Activated CD4-positive, alpha-beta T cell treated with anti-CD3 and anti-CD28 coated beads for 36 hours (primary cell): ENCODE results near the gene UBE2QL1. TPM values are rescaled to one million over a fixed set of nuclear protein-coding genes. Genes with fewer than 3 reads are reported as not detected.

Source experiments
- ATAC-seq: fragments of 200-7000 bp; cut with Tn5 transposase; one replicate; pipeline ENCODE4 v1.10.0; 2021; ENCODE audit warnings: mild to moderate bottlenecking, moderate library complexity
- CTCF ChIA-PET: fragments of 350-600 bp; sonication (Branson Sonifier 250); formaldehyde crosslinking; loops from one replicate; lab custom pipeline; 2021; ENCODE audit warnings: antibody characterized with exemption; lab: Charles Lee
- POLR2A ChIA-PET: fragments of 350-600 bp; sonication (Branson Sonifier 250); formaldehyde crosslinking; loops from one replicate; lab custom pipeline; 2021; ENCODE audit warnings: antibody characterized with exemption, inconsistent platforms; lab: Charles Lee
- DNase-seq: peaks from one replicate; pipeline ENCODE4 v3.0.0-alpha.2; 2020
- H3K27ac Mint-ChIP-seq: one replicate; pipeline ENCODE4 v1.8.0; 2021; ENCODE audit warnings: mixed read lengths
- H3K27me3 Mint-ChIP-seq: one replicate; pipeline ENCODE4 v1.8.0; 2021; ENCODE audit warnings: mixed read lengths
- H3K36me3 Mint-ChIP-seq: one replicate; pipeline ENCODE4 v1.8.0; 2021; ENCODE audit warnings: low read depth, mixed read lengths
- H3K4me1 Mint-ChIP-seq: one replicate; pipeline ENCODE4 v1.8.0; 2021; ENCODE audit warnings: mixed read lengths
- H3K4me3 Mint-ChIP-seq: one replicate; pipeline ENCODE4 v1.8.0; 2021; ENCODE audit warnings: mild to moderate bottlenecking, moderate library complexity, mixed read lengths
- H3K9me3 Mint-ChIP-seq: one replicate; pipeline ENCODE4 v1.8.0; 2021; ENCODE audit warnings: low read depth, mixed read lengths
- intact Hi-C, 2 experiments: fragments of 100-400 bp; cut with DNase I in 1 of 2; cut with micrococcal nuclease in 1 of 2; formaldehyde crosslinking; loops; one replicate each; pipeline versions ENCODE4 v1.14.2 to v1.15.1; 2022 to 2024; cut with DNase I, micrococcal nuclease
- total RNA-seq, 2 experiments: library from RNA; stranded (reverse); gene quantifications; one replicate each; pipeline ENCODE4 v1.2.3, GENCODE V29; 2021

UBE2QL1 gene
- total RNA-seq, 2 experiments from 2014 or later, result not detected

DNA sequence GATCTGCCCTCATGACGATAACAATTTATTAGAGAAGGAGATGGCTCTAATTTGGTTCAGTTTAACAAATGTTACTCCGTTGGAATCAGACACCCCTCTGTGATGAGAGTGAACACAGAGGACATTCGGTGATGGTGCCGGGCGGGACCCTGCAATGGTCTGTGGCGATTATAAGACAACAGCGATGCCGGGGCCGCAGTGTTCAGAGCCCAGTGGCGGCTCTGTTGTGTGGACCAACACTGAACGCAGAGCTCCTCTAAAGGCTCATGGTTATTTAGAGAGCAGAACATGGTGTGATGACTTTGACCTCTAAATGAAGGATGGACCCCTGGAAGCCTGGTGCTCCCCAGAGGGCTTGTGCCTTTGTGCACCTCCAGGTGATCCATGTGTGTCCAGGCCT lies 21.2 kb downstream of the UBE2QL1 start:
- no peaks in the 10 kb centered on the region for H3K4me1 Mint-ChIP-seq
- ATAC-seq (no peak), DNase-seq (no peak)
- H3K27me3 Mint-ChIP-seq, result peaks cover 17% of the 10 kb centered on the region
- intact Hi-C loops, result no loop called here
- POLR2A ChIA-PET, result no interaction called here
- H3K36me3 Mint-ChIP-seq, result no peaks in the 10 kb centered on the region
- CTCF ChIA-PET, result no interaction called here
- H3K4me3 Mint-ChIP-seq, result no peak overlapping the region
- H3K9me3 Mint-ChIP-seq, result peaks cover 2% of the 10 kb centered on the region
- H3K27ac Mint-ChIP-seq, result no peak overlapping the region

DNA sequence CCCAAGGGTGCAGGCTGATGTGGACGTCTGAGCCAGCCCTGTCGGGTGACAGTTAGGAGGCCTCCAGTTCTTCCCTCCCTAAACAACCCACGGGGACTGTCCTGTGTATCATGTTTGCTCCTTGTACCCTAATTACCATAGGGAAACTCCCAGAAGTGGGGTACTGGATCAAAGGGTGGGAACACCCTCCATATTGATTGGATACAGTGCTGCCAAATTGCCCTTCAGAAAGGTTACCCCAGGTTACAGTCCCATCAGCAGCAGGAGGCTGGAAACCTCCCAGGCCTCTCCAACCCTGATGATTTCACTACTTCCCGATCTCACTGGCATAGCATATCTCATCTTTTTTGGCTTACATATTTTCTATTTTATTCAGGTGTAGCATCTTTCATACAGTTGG lies 22.0 kb downstream of the UBE2QL1 start:
- Mint-ChIP-seq H3K27ac (no peak overlapping the region), H3K36me3 (no peaks in the 10 kb centered on the region), H3K4me1 (no peaks in the 10 kb centered on the region), H3K9me3 (peaks cover 2% of the 10 kb centered on the region), H3K4me3 (no peak overlapping the region), H3K27me3 (peaks cover 17% of the 10 kb centered on the region)
- no peak for DNase-seq
- CTCF ChIA-PET, result no interaction called here
- intact Hi-C loops, result no loop called here
- no peak for ATAC-seq
- POLR2A ChIA-PET, result no interaction called here

DNA sequence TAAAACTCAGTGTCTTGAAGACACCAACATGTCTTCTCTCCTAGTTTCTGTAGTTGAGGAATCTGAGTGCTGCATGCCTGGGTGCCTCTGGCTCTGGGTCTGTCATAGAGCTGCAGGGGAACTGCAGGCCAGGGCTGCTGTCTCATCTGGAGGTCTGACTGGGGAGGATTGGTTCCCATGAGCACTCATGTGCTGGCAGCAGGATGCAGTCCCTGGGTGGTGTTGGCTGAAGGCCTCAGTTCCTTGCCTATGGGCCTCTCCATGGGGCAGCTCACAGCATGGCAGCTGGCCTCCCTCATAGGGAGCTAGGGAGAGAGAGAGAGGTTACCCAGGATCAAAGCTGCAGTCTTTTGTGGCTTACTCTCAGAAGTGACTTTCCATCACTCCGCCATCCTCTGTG lies 22.6 kb downstream of the UBE2QL1 start:
- POLR2A ChIA-PET, result no interaction called here
- ATAC-seq (no peak), DNase-seq (no peak)
- no peaks in the 10 kb centered on the region for H3K36me3 Mint-ChIP-seq
- H3K4me3 Mint-ChIP-seq, result no peak overlapping the region
- no peak overlapping the region for H3K27ac Mint-ChIP-seq
- H3K9me3 Mint-ChIP-seq, result peaks cover 2% of the 10 kb centered on the region
- intact Hi-C loops, result no loop called here
- CTCF ChIA-PET, result no interaction called here
- H3K27me3 Mint-ChIP-seq, result peaks cover 15% of the 10 kb centered on the region
- H3K4me1 Mint-ChIP-seq, result no peaks in the 10 kb centered on the region

DNA sequence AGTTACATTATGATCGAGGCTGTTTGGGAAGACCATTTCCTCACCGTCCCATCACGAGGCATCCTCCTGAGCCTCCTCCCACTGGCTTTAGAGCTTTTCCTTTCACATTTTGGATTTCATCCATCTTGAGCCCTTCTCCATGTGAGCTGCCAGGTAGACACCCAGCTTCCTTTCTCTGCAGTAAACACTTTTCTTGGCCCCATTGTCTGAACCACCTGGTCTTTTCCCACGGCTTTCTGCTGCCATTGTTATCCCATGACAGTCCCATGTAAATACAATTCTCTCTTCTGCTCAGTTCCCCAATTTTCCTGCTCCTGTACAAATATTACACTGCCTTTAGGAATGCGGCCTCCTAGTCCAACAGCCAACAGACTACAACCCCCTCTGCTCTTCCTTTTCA lies 24.1 kb downstream of the UBE2QL1 start:
- Mint-ChIP-seq H3K36me3 (no peaks in the 10 kb centered on the region), H3K4me3 (no peak overlapping the region), H3K9me3 (peaks cover 2% of the 10 kb centered on the region), H3K27ac (no peak overlapping the region), H3K4me1 (no peaks in the 10 kb centered on the region), H3K27me3 (peaks cover 15% of the 10 kb centered on the region)
- CTCF ChIA-PET, result no interaction called here
- no peak for ATAC-seq
- intact Hi-C loops, result no loop called here
- POLR2A ChIA-PET, result no interaction called here
- DNase-seq, result no peak

DNA sequence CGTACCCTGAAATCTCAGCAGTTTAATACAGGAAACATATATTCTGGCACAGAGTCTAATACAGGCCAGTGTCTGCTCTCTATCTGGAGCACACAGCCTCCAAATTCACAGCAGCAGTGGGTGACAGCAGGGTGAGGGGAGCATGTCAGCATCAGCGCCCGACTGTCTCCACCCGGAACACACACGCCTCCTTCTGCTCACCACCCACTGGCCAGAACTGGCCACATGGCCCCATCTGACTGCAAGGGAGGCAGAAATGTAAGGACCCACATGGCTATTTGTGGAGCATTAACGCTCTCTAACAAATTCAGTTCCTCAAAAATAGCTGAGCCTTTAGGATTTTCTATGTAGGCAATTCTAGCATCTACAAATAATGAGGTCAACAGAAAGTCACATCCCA lies 24.6 kb downstream of the UBE2QL1 start:
- H3K4me1 Mint-ChIP-seq, result no peaks in the 10 kb centered on the region
- H3K4me3 Mint-ChIP-seq, result no peak overlapping the region
- CTCF ChIA-PET, result no interaction called here
- POLR2A ChIA-PET, result no interaction called here
- ATAC-seq (no peak), DNase-seq (no peak)
- H3K27me3 Mint-ChIP-seq, result peaks cover 11% of the 10 kb centered on the region
- H3K36me3 Mint-ChIP-seq, result no peaks in the 10 kb centered on the region
- intact Hi-C loops, result no loop called here
- no peak overlapping the region for H3K27ac Mint-ChIP-seq
- peaks cover 2% of the 10 kb centered on the region for H3K9me3 Mint-ChIP-seq

DNA sequence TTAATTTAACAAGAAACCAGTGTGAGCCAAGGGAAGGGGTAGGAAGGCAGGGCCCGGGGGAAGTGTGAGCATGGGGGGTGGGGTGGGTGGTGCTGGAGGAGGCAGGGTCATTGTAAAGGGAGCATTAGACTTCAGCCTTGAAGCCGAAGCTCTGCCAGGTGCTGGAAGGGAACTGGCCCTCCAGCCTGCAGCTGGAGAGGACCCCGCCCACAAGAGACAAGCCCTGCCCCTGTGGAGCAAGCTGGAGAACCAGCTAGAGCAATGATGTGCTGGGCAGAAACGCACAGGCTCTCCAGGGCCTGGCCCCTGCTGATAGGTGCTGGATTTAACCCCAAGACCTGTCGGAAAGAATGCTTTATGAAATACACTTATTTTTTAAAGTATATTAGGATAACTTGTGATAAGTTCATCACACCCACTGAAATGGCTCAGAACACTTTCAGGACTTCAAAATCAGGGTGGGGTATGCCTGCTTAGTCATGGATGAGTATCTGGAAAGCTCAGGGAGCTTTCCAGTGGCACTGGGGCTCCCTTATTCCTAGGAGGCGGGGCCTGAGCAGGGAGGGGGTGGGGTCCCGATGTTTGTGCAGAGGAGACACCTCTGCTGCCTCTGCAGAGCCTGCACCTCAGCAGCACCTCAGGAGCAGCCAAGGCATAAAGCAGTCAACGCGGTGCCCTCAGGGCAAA lies 27.1 kb downstream of the UBE2QL1 start:
- POLR2A ChIA-PET, result no interaction called here
- ATAC-seq, result no peak

DNA sequence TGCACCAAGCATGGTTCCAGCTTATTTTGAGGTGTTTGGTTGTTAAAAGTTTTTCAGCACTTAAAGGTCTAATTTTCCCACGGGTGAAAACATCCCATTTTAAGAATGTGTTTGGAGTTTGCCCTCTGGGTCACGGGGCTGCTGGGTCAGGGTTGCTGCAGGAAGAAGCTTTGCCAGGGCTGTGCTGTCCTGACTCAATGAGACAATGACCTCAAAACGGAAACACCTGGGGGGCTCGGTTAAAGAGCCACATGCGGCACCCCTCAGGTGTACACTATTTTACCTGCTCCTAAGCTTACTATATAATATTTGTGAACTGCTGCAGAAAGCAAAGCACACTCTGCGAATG lies 27.6 kb downstream of the UBE2QL1 start:
- peaks cover 2% of the 10 kb centered on the region for H3K9me3 Mint-ChIP-seq
- DNase-seq (no peak), ATAC-seq (no peak)
- ChIA-PET POLR2A (no interaction called here), CTCF (no interaction called here)
- H3K4me3 Mint-ChIP-seq, result no peak overlapping the region
- H3K4me1 Mint-ChIP-seq, result no peaks in the 10 kb centered on the region
- H3K27me3 Mint-ChIP-seq, result peaks cover 8% of the 10 kb centered on the region
- no peaks in the 10 kb centered on the region for H3K36me3 Mint-ChIP-seq
- intact Hi-C loops, result no loop called here
- no peak overlapping the region for H3K27ac Mint-ChIP-seq

More for the DNA sequence above, 27.1 kb downstream of the UBE2QL1 start:
- DNase-seq, result no peak
- Mint-ChIP-seq H3K9me3 (peaks cover 2% of the 10 kb centered on the region), H3K27me3 (peaks cover 8% of the 10 kb centered on the region), H3K4me3 (no peak overlapping the region), H3K4me1 (no peaks in the 10 kb centered on the region), H3K36me3 (no peaks in the 10 kb centered on the region), H3K27ac (no peak overlapping the region)
- CTCF ChIA-PET, result no interaction called here
- intact Hi-C loops, result no loop called here

DNA sequence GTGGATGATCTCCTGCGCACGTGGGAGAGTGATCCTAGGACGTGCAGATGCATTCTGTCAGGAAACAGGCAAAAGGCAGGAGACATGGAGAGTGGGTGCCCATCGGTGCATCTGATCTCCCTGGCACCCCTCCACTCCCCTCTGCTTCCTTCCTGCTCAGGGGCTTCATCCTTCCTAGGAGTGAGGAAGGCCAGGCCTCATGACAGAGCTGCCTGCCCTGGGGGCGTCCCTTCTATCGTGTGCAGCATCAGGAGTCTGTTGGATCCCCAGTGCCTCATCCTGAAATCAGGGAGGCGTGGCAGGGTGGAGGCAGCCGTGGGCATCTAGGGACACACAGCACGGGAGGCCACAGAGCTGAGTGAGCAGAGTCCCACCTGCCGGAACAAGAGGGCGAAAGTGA lies 30.1 kb downstream of the UBE2QL1 start:
- Mint-ChIP-seq H3K4me3 (no peak overlapping the region), H3K27me3 (peaks cover 5% of the 10 kb centered on the region), H3K27ac (no peak overlapping the region), H3K36me3 (no peaks in the 10 kb centered on the region), H3K4me1 (peaks cover 3% of the 10 kb centered on the region), H3K9me3 (no peaks in the 10 kb centered on the region)
- no peak for ATAC-seq
- intact Hi-C loops, result no loop called here
- no peak for DNase-seq
- POLR2A ChIA-PET, result no interaction called here
- CTCF ChIA-PET, result interaction anchor here (0.6 kb wide), 1 partner anchor 983 kb away, joined by 3 read pairs; no protein-coding TSS in a partner anchor

DNA sequence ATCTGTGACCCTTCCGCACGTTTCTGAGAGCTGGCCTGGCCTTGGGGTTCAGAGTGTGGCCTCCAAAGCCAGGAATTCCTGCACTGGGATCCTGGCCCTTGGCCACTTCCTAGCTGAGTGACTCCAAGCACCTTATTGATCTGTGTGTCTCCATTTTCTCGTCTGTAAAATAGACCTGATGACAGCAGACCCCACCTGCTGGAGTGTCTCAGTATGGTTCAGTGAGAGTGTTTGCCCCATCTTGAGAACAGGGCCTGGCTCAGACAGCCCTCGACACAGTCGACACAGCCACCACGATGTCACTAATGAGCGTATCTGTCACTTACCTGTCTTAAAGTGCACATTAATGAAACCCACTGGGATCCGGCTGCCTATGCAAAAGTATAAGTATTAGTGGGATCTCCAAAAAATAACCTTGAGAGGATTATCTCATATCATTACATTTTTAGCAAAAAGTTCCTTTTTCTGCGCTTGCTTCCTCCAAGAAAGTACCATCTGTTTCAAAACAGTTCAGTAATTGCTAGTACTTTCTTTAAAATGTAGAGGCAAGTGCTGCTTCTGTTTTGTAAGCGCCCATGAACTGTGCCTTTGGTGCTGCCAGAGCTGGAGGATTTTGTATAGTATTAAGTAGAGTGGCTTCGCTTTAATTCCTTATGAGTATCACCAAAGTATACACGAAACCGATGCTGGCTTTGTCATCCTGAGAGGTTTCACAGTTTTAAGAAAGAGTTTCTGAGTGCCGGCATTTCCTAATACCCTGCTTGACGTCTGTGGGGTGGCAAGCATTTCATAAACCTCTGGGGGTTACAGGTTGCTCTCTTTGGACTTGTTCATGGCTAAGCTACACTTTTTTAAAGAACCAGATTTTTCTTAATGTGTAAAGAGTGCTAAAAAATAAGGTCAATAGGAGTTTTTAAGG lies 31.7 kb downstream of the UBE2QL1 start:
- Mint-ChIP-seq H3K27ac (no peak overlapping the region), H3K27me3 (peaks cover 5% of the 10 kb centered on the region), H3K9me3 (no peaks in the 10 kb centered on the region), H3K4me3 (no peak overlapping the region), H3K4me1 (peaks cover 14% of the 10 kb centered on the region), H3K36me3 (no peaks in the 10 kb centered on the region)
- ATAC-seq, result no peak
- intact Hi-C loops, result no loop called here
- CTCF ChIA-PET, result no interaction called here
- POLR2A ChIA-PET, result no interaction called here
- no peak for DNase-seq

DNA sequence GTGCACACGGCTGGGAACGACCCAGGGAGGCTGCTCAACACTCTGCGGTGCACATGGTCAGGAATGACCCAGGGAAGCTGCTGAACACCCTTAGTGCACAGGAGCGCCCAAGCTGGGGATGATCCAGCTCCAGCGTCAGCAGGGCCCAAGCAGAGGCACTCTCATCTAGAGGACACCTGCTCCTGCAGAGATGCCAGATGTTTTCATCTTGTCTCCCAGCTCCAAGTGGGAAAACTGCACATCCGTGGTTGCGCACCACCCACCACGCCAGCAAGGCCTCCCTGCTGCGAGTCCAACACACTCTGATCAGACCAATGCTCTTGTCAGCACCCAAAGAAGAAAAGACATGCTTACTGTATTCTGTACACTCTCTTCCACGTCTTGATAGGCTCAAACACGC lies 34.1 kb downstream of the UBE2QL1 start:
- H3K4me1 Mint-ChIP-seq, result peaks cover 24% of the 10 kb centered on the region

DNA sequence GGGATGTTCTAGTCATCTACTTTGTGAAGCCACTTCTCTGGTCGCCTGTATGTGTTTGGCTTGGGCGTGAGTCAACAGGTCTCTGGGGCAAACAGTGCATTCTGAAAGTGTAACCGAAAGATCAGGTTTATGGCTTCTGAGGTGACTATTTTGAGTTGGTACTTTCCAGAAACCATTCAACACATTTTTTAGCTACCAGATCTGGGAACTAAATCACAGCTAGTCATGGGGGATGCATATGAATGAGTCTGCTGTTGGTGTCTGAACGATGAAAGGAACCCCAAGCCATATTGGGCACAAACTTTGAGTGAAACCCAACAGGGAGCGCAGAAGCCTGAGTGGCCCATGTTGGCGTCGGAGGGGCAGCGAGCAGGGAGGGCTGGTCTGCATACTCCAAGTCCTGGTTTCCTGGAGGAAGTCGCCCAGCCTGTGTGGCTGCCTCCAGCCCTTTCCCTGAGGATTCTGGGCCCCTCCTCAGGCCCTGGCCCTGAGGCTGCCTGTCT lies 35.3 kb downstream of the UBE2QL1 start:
- peaks cover 4% of the 10 kb centered on the region for H3K27me3 Mint-ChIP-seq
- no peaks in the 10 kb centered on the region for H3K9me3 Mint-ChIP-seq
- peak; percentile 44 for DNase-seq
- ChIA-PET CTCF (no interaction called here), POLR2A (no interaction called here)
- peak; percentile 91 for ATAC-seq
- H3K36me3 Mint-ChIP-seq, result no peaks in the 10 kb centered on the region
- no peak overlapping the region for H3K27ac Mint-ChIP-seq
- intact Hi-C loops, result no loop called here
- peaks cover 24% of the 10 kb centered on the region for H3K4me1 Mint-ChIP-seq
- no peak overlapping the region for H3K4me3 Mint-ChIP-seq

More for the DNA sequence above, 34.1 kb downstream of the UBE2QL1 start:
- POLR2A ChIA-PET, result no interaction called here
- CTCF ChIA-PET, result no interaction called here
- H3K9me3 Mint-ChIP-seq, result no peaks in the 10 kb centered on the region
- ATAC-seq, result no peak
- no peaks in the 10 kb centered on the region for H3K36me3 Mint-ChIP-seq
- peaks cover 4% of the 10 kb centered on the region for H3K27me3 Mint-ChIP-seq
- intact Hi-C loops, result no loop called here
- H3K4me3 Mint-ChIP-seq, result no peak overlapping the region
- H3K27ac Mint-ChIP-seq, result no peak overlapping the region
- DNase-seq, result no peak

DNA sequence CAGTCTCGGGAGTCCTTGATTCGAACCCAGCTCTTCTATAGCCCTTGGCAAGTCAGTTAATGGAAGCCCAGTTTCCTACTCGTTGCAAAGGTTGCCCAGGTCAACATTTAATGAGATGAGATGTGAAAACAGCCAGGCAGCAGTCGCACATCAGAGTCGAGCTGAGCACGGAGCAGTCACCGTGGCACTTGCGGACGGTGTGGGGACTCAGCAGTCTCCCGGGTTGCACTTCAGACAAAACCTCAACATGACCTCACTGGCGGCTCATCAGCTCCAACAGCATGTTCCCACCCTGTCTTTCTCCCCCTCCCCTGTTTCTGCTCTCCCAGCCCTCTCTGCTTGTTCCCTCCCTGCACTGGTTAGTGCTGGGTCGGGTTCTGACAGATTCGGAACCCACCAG lies 35.8 kb downstream of the UBE2QL1 start:
- no peak for DNase-seq
- no peak for ATAC-seq
- ChIA-PET POLR2A (no interaction called here), CTCF (no interaction called here)
- Mint-ChIP-seq H3K27me3 (peaks cover 2% of the 10 kb centered on the region), H3K9me3 (no peaks in the 10 kb centered on the region), H3K36me3 (no peaks in the 10 kb centered on the region), H3K4me3 (no peak overlapping the region), H3K27ac (peak overlapping the region; percentile 0), H3K4me1 (peaks cover 24% of the 10 kb centered on the region)
- intact Hi-C loops, result no loop called here
